Inflammatory macrophage (primary cell): ENCODE measurements around the gene SOS2.
"Not testable (repeated sequence)": the region's sequence is repeated elsewhere in the genome, so short reads cannot be mapped to it uniquely, and the experiment has no call there.

ENCODE experiments used
- DNase-seq, 2 donors: peaks; one replicate each; pipeline ENCODE4 v3.0.0-alpha.2; 2020 to 2022

Gene SOS2

GRCh38 chr14:50083467-50084337, 147.7 kb downstream of the SOS2 start:
- DNase-seq: peak in 1 of 2 donors; percentile 57

GRCh38 chr14:50082784-50083466, 148.5 kb downstream of the SOS2 start:
- DNase-seq: peak; percentile 80 to 94

- DNase-seq: no peak
Observed at GRCh38 chr14:50082308-50082742, 149.1 kb downstream of the SOS2 start.

GRCh38 chr14:50079103-50079502, 152.3 kb downstream of the SOS2 start:
- not testable (repeated sequence) for DNase-seq

- not testable (repeated sequence) for DNase-seq
Observed at GRCh38 chr14:50073663-50074062, 157.7 kb downstream of the SOS2 start.

- DNase-seq: no peak
Observed at GRCh38 chr14:50072395-50072794, 159.0 kb downstream of the SOS2 start.

- DNase-seq: no peak
Observed at GRCh38 chr14:50070840-50071548, 160.4 kb downstream of the SOS2 start.

GRCh38 chr14:50070230-50070629, 161.1 kb downstream of the SOS2 start:
- DNase-seq: no peak

GRCh38 chr14:50069325-50069724, 162.1 kb downstream of the SOS2 start:
- no peak for DNase-seq

- no peak for DNase-seq
Observed at GRCh38 chr14:50068496-50068895, 162.9 kb downstream of the SOS2 start.

- no peak for DNase-seq
Observed at GRCh38 chr14:50067723-50068495, 163.5 kb downstream of the SOS2 start.
